Liver (tissue), 3 donors: ENCODE results near the gene HEBP2.

Source experiments
- ATF3 ChIP-seq: IDR thresholded peaks from 2 replicates; pipeline ENCODE4 v1.6.1; 2016; ENCODE audit warnings: antibody characterized with exemption
- CTCF ChIP-seq: fragments of 150-350 bp; IDR thresholded peaks from 2 replicates; pipeline ENCODE4 v1.5.1; 2017; ENCODE audit warnings: improper control_type of control experiment, low read depth, low read length; ENCODE audit not compliant: missing input control
- EGR1 ChIP-seq, 2 donors: IDR thresholded peaks; 2 replicates each; pipeline ENCODE4 v1.6.1; 2016 to 2018; ENCODE audit warnings: antibody characterized with exemption in 2 of 2, low read depth in 2 of 2
- FOXA1 ChIP-seq: IDR thresholded peaks from 2 replicates; pipeline ENCODE4 v1.6.1; 2016; ENCODE audit warnings: antibody characterized with exemption
- GABPA ChIP-seq, 2 donors: IDR thresholded peaks in 1 of 2; conservative IDR thresholded peaks in 1 of 2; 2 replicates each; pipeline ENCODE4 v1.6.1; 2016; ENCODE audit warnings: antibody characterized with exemption in 2 of 2, mild to moderate bottlenecking in 1 of 2, moderate library complexity in 1 of 2
- HNF4G ChIP-seq: IDR thresholded peaks from 2 replicates; pipeline ENCODE4 v1.6.1; 2016; ENCODE audit warnings: antibody characterized with exemption
- JUND ChIP-seq, 2 donors: IDR thresholded peaks; 2 replicates each; pipeline ENCODE4 v1.6.1; 2016; ENCODE audit warnings: antibody characterized with exemption in 2 of 2
- RAD21 ChIP-seq, 2 donors: IDR thresholded peaks; 2 replicates each; pipeline ENCODE4 v1.6.1; 2016; ENCODE audit warnings: antibody characterized with exemption in 2 of 2, mild to moderate bottlenecking in 2 of 2
- REST ChIP-seq: IDR thresholded peaks from 2 replicates; pipeline ENCODE4 v1.6.1; 2016; ENCODE audit warnings: antibody characterized with exemption, mild to moderate bottlenecking
- RXRA ChIP-seq, 2 donors: IDR thresholded peaks; 2 replicates each; pipeline ENCODE4 v1.6.1; 2017 to 2018; ENCODE audit warnings: antibody characterized with exemption in 2 of 2, mild to moderate bottlenecking in 1 of 2
- SP1 ChIP-seq: IDR thresholded peaks from 2 replicates; pipeline ENCODE4 v1.6.1; 2018; ENCODE audit warnings: antibody characterized with exemption, mild to moderate bottlenecking
- TAF1 ChIP-seq: conservative IDR thresholded peaks from 2 replicates; pipeline ENCODE4 v1.6.1; 2016; ENCODE audit warnings: antibody characterized with exemption, mild to moderate bottlenecking
- YY1 ChIP-seq: IDR thresholded peaks from 2 replicates; pipeline ENCODE4 v1.6.1; 2016; ENCODE audit warnings: antibody characterized with exemption, mild to moderate bottlenecking
- TF ChIP-seq, protein P1 (sequence below): IDR thresholded peaks from 2 replicates; pipeline ENCODE4 v1.6.1; 2016; ENCODE audit warnings: antibody characterized with exemption
- donor health status: healthy.
- donor health status: healthy.

DNA sequence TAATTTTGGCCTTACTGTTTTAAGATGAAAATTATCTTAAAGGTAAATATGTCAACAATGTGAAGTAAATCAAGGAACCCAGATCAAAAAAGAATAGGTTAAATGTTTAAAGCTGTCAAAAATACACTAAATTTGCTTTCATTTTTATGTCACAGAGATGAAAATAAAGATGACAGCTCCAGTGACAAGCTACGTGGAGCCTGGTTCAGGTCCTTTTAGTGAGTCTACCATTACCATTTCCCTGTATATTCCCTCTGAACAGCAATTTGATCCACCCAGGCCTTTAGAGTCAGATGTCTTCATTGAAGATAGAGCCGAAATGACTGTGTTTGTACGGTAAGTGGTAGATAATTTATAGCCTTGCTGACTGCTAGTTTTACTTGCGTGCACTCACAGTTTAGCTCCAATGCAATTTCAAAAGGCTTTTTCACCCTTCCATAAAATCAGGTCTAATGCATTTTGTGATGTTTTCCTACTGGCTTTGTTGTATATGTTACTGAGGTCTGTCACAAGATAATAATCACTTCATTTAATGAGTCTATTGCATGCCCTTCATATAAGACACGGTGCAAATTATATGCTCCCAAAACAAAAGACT, 1.9 kb downstream of the HEBP2 start:
- TF ChIP-seq REST (no peak), HNF4G (no peak), ATF3 (no peak), GABPA (IDR thresholded peaks at IDR 0.05 in 1 of 2, conservative IDR thresholded peaks at IDR 0.05 in 1 of 2) (no peak), YY1 (no peak), CTCF (no peak), RAD21 (IDR thresholded peaks at IDR 0.05) (no peak), TAF1 (no peak), SP1 (no peak), FOXA1 (no peak), RXRA (IDR thresholded peaks at IDR 0.05) (no peak), EGR1 (IDR thresholded peaks at IDR 0.05; ENCODE audit: low read depth in 2 of 2) (no peak), JUND (IDR thresholded peaks at IDR 0.05) (no peak)
- TF ChIP-seq, protein P1, sequence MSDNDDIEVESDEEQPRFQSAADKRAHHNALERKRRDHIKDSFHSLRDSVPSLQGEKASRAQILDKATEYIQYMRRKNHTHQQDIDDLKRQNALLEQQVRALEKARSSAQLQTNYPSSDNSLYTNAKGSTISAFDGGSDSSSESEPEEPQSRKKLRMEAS: no peak
